ENCODE results near the gene CHRM4.
"Not testable (repeated sequence)": the region's sequence is repeated elsewhere in the genome, so short reads cannot be mapped to it uniquely, and the experiment has no call there.

Gene CHRM4

DNA sequence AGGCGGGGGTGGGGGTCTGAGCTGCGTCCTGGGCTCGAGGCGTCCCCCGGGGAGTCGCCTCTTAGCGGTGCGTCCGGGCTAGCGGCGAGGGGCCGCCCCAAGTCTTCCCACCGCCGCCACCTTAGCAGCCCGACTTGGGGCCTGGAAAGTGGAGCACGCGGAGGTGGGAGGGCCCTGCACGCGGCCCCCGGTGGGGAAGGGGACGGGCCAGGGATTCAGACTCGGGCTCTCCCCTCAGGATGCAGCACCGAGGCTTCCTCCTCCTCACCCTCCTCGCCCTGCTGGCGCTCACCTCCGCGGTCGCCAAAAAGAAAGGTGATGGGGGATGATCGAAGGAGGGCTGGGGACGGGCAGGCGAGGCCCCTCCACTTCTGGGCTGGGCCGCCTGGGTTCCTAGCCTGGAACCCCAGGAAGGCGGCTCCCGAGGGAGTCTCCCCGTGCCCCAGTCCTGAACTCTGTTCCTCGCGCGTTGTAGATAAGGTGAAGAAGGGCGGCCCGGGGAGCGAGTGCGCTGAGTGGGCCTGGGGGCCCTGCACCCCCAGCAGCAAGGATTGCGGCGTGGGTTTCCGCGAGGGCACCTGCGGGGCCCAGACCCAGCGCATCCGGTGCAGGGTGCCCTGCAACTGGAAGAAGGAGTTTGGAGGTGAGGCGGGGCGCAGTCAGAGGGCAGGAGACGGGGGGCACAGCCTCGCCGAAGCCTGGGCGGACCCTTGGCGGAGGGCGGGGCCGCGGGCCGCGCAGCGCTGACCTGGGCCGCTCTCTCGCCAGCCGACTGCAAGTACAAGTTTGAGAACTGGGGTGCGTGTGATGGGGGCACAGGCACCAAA lies 9.5 kb downstream of the CHRM4 start:
- DNase-seq (ENCODE audit: low read depth) = no peak

DNA sequence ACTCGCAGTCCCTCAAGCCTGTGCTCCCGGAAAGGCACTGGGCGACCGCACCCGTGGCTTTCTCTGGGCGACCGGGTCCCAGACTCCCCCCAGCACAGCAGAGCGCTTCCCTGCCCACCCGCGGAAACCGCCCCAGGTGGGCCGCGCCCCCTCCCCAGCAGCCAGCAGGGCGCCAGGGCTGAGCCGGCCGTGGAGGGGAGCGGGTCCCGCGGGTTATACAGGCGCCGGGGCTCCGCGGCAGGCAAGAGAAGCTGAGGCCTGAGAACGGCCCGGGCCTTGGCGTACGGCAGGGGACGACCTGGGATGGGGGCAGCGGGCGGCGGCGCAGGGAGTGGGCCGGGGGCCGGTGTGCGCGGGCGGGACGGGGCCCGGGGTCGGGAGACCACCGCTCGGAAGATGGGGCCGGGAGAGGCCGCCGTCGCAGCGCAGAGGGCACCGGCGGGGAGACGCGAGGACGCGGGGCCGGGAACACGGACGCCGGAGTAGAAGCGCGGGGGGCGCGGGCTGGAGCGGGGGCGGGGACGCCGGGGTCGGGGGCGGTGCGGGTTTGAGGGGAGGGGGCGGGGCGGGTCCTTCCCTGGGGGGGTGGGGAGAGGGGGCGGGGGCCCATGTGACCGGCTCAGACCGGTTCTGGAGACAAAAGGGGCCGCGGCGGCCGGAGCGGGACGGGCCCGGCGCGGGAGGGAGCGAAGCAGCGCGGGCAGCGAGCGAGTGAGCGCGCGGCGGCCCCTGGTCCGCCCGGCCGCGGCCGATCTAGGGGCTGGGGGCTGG lies 10.3 kb downstream of the CHRM4 start, which contains the start of gene MDK:
TSS of gene MDK (plus strand) at position 622 of the 771 bp plus-strand sequence. CDS start 389 bp downstream, outside the sequence.
- DNase-seq (ENCODE audit: low read depth) = no peak

DNA sequence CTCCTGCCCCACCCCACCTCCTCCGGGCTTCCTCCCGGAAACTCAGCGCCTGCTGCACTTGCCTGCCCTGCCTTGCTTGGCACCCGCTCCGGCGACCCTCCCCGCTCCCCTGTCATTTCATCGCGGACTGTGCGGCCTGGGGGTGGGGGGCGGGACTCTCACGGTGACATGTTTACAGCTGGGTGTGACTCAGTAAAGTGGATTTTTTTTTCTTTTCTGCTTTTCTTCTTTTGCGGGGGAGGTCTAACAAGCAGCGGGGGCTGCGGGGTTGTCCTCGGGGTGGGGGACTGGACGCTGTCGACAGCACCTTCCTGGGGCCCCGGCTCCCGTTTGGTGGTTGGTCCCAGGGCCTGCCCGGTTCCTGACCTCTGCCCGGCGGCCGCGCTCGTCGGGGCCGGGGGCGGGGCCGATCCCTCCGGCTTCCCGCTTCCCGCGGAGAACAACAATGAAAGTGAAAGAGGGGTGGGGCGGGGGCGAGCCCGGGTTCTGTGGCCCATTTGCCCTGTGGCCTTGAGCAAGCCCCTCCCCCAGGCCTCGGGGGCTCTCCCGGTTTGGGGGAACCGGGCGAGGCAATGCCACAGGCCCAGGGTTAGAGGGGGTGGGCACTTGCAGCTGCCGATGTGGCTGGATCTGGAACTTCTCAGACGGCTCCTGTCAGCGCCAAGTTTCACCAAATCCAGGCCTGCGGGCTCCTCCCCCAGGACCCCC lies 11.1 kb downstream of the CHRM4 start:
- DNase-seq (ENCODE audit: low read depth) = no peak

DNA sequence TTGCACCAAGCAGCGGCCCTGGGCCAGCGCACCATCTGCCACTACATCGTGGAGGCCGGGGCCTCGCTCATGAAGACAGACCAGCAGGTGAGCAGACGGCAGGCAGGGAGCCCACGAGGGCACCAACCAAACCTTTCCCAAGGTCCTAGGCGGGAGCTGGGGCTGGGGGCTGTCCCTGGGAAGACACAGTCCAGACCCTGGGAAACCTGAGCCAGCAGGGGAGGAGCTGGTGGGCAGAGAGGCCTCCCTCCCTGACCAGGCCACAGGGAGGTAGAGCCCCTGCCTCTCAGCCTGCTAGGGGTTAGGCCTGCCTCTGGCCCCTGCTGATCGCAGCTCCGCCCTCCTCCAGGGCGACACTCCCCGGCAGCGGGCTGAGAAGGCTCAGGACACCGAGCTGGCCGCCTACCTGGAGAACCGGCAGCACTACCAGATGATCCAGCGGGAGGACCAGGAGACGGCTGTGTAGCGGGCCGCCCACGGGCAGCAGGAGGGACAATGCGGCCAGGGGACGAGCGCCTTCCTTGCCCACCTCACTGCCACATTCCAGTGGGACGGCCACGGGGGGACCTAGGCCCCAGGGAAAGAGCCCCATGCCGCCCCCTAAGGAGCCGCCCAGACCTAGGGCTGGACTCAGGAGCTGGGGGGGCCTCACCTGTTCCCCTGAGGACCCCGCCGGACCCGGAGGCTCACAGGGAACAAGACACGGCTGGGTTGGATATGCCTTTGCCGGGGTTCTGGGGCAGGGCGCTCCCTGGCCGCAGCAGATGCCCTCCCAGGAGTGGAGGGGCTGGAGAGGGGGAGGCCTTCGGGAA lies 11.9 kb downstream of the CHRM4 start:
- not testable (repeated sequence) for DNase-seq (ENCODE audit: low read depth)

DNA sequence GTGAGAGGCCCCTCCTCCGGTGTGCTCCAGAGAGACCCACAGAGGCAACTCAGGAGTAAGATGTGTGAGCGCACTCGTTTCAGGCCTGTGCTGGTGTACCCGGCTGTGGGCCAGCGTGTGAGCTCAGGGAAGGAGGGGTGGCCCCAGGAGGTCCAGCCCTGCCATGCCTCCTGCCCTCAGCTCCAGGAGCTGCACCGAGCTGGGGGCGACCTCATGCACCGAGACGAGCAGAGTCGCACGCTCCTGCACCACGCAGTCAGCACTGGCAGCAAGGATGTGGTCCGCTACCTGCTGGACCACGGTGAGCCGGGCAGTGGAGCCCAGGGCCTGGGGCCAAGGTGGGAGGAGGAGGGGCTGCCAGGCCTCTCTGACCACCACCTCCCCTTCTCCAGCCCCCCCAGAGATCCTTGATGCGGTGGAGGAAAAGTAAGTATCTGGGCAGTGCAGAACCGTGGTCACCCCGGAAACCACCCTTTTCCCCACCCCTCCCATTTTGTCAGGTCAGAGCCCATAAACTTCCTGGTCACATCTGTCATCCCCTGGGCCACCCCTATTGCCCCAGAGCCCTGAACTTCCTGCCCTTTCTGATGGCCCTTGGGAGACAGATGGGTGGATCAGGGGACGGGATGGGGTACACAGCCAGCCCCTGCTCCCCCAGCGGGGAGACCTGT lies 12.6 kb downstream of the CHRM4 start:
- no peak for DNase-seq (ENCODE audit: low read depth)

DNA sequence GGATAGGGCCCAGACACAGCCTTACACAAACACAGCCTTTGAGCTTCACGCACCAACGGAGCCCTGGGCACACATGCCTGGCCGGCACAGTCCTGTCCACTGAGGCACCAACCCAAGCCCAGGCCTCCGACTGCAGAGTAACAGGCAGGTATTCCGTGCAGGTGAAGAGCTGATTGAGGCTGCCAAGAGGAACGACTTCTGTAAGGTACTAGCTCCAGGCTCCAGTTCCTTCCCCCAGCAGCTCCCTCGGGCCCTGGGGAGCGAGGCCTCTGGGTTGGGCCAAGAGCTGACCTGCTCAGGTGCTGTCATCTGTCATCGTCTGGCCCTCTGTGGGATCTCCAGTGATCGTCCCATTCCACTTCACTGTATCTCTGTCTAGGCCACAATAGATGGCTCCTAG lies 13.3 kb downstream of the CHRM4 start:
- no peak for DNase-seq (ENCODE audit: low read depth)

DNA sequence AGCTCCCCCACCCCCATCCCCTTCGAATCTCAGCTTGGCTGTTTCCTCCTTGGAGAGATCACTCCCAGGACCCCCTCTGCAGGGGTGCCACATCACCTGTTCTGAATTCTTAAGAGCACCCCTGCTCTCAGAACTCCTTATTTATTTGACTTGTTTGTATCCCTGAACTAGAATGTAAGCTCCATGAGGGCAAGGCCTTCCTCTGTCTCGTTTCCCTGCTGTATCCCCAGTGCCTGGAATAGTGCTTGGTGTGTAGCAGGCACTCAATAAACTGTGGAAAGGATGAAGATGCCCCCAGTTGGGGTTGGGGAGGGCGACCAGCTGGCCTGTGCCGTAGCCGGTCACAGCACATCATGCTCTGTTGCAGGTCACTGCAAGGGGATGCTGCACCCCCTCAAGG lies 13.7 kb downstream of the CHRM4 start:
- DNase-seq (ENCODE audit: low read depth) = no peak

DNA sequence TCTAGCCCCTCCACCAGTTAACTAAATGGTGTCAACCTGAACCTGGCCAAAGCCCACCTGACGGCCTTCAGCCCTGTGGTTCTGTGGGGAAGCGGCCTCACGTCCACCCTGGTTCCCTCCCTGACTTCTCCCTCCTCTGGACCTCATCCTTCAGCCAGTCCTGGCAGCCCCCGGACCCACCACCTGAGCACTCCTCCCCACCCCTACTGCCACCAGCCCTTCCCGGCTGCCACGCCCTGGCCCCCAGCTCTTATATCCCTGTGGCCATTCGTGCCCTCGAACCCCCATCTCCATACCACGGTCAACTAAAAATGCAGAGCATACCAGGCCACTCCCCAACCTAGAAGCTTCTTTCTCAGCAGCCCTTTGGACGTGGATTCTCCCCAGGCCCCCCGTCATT lies 14.3 kb downstream of the CHRM4 start:
- no peak for DNase-seq (ENCODE audit: low read depth)

DNA sequence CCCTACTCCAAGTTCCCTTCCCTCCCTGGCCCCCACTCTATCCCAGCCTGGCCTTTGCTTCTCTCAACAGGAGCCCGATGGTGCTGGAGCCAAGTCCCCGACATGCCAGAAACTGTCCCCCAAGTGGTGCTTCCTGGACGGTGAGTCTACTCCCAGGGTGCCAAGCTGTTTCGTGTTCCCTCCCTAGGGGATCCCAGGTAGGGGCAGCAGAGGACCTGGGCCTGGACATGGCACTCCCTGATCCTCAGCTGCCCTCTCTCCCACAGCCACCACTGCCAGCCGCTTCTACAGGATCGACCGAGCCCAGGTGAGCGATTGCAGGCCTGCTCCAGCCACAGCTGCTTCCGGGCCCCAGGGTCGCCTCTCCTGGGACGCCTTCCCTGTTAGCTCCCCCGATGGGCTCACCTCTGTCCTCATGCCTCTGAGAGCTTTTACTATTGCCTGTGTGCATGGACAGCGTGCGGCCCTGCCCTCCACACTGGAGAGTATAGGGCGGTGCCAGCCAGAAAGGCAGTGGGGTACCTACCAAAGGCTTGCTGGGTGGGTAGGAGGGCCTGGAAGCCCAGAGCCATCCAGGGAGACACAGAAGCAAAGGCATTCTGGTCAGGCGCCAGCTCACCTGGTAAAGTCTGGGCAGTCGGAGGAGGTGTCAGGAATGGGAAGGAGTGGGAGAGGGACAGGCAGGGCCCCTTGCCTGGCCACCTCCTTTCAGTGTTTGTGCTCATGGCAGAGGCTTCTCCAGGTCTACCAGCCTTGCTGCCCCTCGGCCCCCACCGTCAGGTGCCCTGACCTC lies 15.1 kb downstream of the CHRM4 start:
- DNase-seq (ENCODE audit: low read depth) = no peak

DNA sequence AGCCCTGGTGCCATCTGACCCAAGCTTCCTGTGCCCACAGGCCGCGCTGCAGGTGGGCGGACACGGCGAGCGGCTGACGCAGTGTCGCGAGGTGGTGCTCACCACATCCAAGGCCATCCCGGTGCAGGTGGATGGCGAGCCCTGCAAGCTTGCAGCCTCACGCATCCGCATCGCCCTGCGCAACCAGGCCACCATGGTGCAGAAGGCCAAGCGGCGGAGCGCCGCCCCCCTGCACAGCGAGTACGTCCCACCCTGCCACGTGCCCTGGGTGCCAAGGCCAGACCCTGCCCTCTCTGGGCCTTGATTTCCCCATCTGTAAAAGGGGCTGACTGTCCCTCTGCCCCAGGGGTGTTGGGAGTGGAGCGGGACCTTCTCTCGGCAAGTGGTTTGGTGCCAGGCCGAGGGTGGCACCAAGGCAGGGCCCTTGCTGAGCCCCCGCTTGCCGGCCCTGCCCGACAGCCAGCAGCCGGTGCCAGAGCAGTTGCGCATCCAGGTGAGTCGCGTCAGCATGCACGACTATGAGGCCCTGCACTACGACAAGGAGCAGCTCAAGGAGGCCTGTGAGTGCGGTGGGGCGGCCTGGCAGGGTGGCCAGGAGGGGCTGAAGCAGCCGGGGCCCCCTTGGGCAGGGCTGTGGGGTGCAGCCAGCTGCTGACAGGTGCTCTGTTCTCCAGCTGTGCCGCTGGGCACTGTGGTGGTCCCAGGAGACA lies 16.0 kb downstream of the CHRM4 start:
- DNase-seq (ENCODE audit: low read depth) = no peak

DNA sequence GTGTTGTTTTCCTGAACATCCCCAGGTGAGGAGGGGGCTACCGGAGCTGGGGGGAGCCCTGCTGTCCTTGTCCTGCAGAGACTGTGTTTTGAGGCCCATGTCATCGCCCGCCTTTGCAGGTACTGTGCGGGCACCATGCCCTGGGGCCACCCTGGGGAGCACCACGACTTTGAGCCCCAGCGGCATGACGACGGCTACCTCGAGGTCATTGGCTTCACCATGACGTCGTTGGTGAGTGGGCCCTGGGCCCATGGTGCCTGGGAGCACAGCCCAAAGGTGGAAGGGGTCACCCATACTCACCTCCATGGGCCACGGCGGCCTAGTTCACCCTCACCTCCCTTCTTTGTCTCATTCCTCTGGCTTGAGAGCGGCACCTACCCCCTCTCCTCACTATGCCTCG lies 16.8 kb downstream of the CHRM4 start:
- no peak for DNase-seq (ENCODE audit: low read depth)

DNA sequence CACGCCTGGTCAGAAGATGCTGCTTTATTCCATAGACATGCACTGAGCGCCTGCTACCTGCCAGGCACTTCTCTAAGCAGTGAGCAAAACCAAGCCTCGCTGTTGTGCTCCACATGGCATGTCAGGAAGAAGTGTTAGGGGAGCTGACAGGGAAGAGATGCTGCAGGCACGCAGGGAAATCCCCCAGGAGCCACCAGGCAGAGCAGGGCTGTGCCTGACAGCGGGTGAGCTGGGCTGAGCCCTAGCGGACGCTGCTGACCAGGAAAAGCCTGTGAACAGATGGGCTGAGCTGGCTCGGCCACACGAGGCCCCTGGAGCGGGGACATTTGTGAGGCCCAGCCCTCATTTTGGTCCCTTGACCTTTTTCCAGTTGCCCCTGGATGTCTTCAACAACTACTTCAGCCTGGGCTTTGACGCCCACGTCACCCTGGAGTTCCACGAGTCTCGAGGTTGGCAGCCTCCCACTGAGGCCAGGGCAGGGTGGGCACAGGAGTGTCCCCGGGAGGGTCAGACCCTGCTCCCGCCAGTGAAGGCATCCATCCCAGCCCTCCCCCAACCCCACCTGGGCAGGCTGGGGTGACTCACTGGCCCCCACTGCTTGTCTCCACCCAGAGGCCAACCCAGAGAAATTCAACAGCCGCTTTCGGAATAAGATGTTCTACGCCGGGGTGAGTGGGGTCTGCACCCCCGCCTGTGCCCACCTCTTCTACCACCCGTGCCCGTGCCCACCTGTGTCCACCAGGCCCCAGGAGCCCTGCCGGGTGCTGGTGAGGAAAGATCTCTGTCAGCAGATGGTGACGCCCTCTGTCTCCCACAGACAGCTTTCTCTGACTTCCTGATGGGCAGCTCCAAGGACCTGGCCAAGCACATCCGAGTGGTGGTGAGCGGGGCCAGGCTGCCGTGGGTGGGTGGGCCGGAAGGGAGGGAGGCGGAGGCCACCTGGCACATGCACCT lies 17.5 kb downstream of the CHRM4 start:
- no peak for DNase-seq (ENCODE audit: low read depth)

DNA sequence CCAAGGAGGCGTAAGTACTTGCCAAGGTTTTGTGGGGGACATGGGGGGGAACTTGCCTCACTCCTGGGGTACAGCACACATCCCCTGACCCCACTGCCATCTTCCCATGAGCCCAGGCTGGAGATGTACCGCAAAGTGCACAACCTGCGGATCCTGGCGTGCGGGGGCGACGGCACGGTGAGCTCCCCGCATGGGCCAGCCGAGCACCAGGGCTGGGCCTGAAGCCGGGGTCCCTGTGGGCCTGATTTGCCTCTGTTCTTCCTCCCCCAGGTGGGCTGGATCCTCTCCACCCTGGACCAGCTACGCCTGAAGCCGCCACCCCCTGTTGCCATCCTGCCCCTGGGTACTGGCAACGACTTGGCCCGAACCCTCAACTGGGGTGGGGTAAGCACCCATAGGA lies 19.1 kb downstream of the CHRM4 start:
- DNase-seq (ENCODE audit: low read depth) = not testable (repeated sequence)

DNA sequence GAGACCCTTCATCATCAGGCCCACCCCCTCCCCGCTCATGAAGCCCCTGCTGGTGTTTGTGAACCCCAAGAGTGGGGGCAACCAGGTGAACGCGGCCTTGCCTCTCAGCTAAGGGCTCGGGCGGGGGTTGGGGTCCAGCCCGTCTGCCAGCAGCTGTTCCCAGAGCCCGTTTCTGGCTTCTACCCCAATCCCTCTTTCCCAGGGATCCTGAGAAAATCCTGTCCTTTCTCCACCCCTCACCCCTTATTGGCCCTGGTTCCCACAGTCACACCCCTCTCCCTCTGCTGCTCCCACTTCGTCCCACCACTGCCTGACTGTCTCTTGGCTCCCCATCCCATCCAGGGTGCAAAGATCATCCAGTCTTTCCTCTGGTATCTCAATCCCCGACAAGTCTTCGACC lies 19.5 kb downstream of the CHRM4 start:
- DNase-seq (ENCODE audit: low read depth) = no peak

DNA sequence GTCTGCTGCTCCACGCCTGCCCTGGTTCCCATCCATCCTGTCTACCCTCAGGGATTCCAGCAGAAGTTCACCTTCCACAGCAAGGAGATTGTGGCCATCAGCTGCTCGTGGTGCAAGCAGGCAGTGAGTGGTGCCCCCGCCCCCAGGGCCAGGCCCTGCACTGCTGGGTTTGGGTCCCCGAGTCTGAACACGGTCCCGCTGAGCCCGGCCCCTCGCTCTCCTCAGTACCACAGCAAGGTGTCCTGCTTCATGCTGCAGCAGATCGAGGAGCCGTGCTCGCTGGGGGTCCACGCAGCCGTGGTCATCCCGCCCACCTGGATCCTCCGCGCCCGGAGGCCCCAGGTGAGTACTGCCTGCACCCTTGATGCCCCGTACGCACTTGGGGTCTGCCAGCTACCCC lies 20.3 kb downstream of the CHRM4 start:
- DNase-seq (ENCODE audit: low read depth) = not testable (repeated sequence)

DNA sequence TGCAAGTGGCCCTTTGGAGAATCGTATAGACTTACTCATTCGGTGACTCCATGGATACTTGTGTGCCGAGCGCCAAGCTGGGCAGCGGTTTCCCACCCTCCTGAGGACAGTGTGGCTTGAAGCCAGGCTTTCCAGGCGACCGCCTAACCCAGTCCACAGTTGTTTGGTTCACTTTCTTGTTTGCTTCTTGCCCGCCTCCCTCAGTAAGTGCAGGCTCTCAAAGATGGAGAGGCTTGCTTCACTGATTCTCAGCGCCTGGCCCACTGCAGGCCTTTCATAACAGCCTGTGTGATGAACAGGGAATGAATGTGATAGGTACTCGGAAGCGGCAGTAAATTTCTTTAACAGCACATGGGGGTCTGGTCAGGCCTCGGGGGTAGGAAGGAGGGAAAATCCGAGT lies 21.3 kb downstream of the CHRM4 start:
- no peak for DNase-seq (ENCODE audit: low read depth)

DNA sequence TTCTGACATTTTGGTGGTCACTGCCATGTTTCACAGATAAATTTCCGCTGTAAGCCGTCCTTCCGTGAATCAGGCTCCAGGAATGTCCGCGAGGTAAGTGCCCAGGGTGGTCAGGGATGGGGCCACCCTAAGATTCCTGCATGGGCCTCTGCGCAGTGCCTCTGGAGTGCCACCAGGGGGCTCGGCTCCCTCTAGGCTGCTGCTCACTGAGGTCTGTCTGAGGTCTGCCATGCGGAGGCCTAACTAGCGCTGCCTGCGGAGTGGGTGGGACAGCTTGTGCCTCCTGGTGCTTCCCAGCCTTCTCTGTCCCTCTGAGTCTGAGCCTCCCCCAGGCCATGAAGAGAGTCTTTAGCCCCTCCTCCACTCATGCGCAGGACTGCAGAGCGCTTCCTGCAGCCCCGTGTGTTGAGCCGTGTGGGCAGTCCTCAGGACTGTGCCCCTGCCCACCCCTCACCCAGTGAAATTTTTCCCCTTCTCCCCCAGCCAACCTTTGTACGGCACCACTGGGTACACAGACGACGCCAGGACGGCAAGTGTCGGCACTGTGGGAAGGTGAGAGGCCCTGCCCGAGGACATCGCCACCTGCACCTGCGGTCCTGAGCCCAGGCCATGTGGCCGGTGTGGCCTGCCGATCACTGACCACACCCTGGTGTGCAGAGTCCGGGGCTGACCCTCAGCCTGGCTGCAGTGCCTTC lies 22.0 kb downstream of the CHRM4 start:
- DNase-seq (ENCODE audit: low read depth) = no peak

DNA sequence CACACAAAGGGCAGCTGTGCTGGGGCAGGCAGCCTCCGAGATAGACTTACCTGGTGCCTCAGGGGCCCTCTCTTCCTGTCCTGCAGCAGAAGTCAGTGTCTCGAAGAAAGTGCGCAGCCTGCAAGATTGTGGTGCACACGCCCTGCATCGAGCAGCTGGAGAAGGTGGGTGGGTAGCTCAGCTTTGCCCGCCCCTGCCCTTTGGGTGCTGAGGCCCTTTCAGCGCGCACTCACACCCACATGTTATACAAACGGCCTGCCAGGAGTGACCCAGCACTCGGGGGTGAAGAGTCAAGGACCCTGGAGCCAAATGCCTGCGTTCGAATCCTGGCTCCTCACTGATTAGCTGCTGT lies 23.7 kb downstream of the CHRM4 start:
- DNase-seq (ENCODE audit: low read depth) = no peak
